Measurements from ENCODE around the gene HCFC1R1.

DNA sequence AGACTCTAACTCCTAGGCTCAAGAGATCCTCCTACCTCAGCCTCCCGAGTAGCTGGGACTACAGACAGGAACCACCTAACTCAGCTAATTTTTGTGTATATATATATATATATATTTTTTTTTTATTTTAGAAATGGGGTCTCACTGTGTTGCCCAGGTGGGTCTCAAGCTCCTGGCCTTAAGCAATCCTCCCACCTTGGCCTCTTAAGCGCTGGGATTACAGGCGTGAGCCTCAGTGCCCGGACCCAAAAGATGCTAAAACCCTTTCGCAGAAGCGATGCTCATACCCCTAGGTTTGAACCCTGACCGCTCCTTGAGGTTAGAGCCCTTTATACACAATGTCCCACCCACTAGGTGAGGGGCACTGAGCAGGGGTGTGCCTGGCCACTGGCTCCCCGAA is 13.2 kb downstream of the HCFC1R1 start:
- TF ChIP-seq POU2F2 (IDR thresholded peaks at IDR 0.05; ENCODE audit: low read depth, low read length) (no peak), POLR2AphosphoS5 (IDR thresholded peaks at IDR 0.05; ENCODE audit: low read depth, low read length) (no peak), POLR2A (IDR thresholded peaks at IDR 0.05; ENCODE audit: low read depth, low read length) (no peak)

All from GM12891 (cell line).